ENCODE measurements around the gene GDNF.
"Not testable (repeated sequence)": the region's sequence is repeated elsewhere in the genome, so short reads cannot be mapped to it uniquely, and the experiment has no call there.

GDNF gene

GRCh38 chr5:37786416-37786815, 53.4 kb downstream of the GDNF start:
- DNase-seq: no peak
- Mint-ChIP-seq H3K27ac (no peak overlapping the region), H3K9me3 (peaks cover 28% of the 10 kb centered on the region), H3K36me3 (ENCODE audit: low read depth) (no peaks in the 10 kb centered on the region), H3K4me1 (no peaks in the 10 kb centered on the region), H3K27me3 (ENCODE audit: low read depth, poor library complexity) (no peaks in the 10 kb centered on the region), H3K4me3 (no peak overlapping the region)
- TF ChIP-seq CTCF (IDR thresholded peaks at IDR 0.05): no peak

- not testable (repeated sequence) for H3K4me3 Mint-ChIP-seq; DNase-seq; H3K27ac Mint-ChIP-seq; H3K36me3 Mint-ChIP-seq (ENCODE audit: low read depth); H3K27me3 Mint-ChIP-seq (ENCODE audit: low read depth, poor library complexity)
- Mint-ChIP-seq H3K9me3 (peaks cover 20% of the 10 kb centered on the region), H3K4me1 (peaks cover 11% of the 10 kb centered on the region)
Measured at GRCh38 chr5:37781409-37781808, 58.4 kb downstream of the GDNF start.

- H3K9me3 Mint-ChIP-seq: peaks cover 21% of the 10 kb centered on the region
- H3K4me1 Mint-ChIP-seq: peaks cover 11% of the 10 kb centered on the region
- peaks cover 8% of the 10 kb centered on the region for H3K36me3 Mint-ChIP-seq (ENCODE audit: low read depth)
- peaks cover 2% of the 10 kb centered on the region for H3K27me3 Mint-ChIP-seq (ENCODE audit: low read depth, poor library complexity)
- no peak overlapping the region for H3K4me3 Mint-ChIP-seq
- TF ChIP-seq CTCF (IDR thresholded peaks at IDR 0.05): no peak
- peak overlapping the region; percentile 65 for H3K27ac Mint-ChIP-seq
- DNase-seq: no peak
Measured at GRCh38 chr5:37777432-37778130, 62.3 kb downstream of the GDNF start.

- Mint-ChIP-seq H3K36me3 (ENCODE audit: low read depth) (peaks cover 8% of the 10 kb centered on the region), H3K9me3 (peaks cover 21% of the 10 kb centered on the region), H3K4me1 (peaks cover 11% of the 10 kb centered on the region), H3K27ac (no peak overlapping the region), H3K27me3 (ENCODE audit: low read depth, poor library complexity) (peaks cover 6% of the 10 kb centered on the region), H3K4me3 (no peak overlapping the region)
- no peak for TF ChIP-seq CTCF (IDR thresholded peaks at IDR 0.05)
- no peak for DNase-seq
Measured at GRCh38 chr5:37776826-37777225, 63.0 kb downstream of the GDNF start.

GRCh38 chr5:37774912-37775483, 64.8 kb downstream of the GDNF start:
- H3K9me3 Mint-ChIP-seq: peaks cover 21% of the 10 kb centered on the region
- TF ChIP-seq CTCF (IDR thresholded peaks at IDR 0.05): peak; percentile 53
- peaks cover 8% of the 10 kb centered on the region for H3K36me3 Mint-ChIP-seq (ENCODE audit: low read depth)
- no peak overlapping the region for H3K27ac Mint-ChIP-seq
- peaks cover 11% of the 10 kb centered on the region for H3K4me1 Mint-ChIP-seq
- no peak overlapping the region for H3K4me3 Mint-ChIP-seq
- DNase-seq: peak; percentile 32
- H3K27me3 Mint-ChIP-seq (ENCODE audit: low read depth, poor library complexity): peaks cover 9% of the 10 kb centered on the region

GRCh38 chr5:37773809-37774208, 66.0 kb downstream of the GDNF start:
- peaks cover 8% of the 10 kb centered on the region for H3K36me3 Mint-ChIP-seq (ENCODE audit: low read depth)
- no peak for TF ChIP-seq CTCF (IDR thresholded peaks at IDR 0.05)
- H3K4me3 Mint-ChIP-seq: no peak overlapping the region
- peaks cover 11% of the 10 kb centered on the region for H3K27me3 Mint-ChIP-seq (ENCODE audit: low read depth, poor library complexity)
- H3K4me1 Mint-ChIP-seq: peaks cover 11% of the 10 kb centered on the region
- H3K27ac Mint-ChIP-seq: no peak overlapping the region
- peaks cover 21% of the 10 kb centered on the region for H3K9me3 Mint-ChIP-seq
- no peak for DNase-seq

Data from nephron progenitor cell (in vitro differentiated cells).